Esophagus squamous epithelium (tissue), 5 donors: ENCODE measurements around the gene LMTK2. TPM values are rescaled to one million over a fixed set of nuclear protein-coding genes. Genes with fewer than 3 reads are reported as not detected.
"Not testable (repeated sequence)": the region's sequence is repeated elsewhere in the genome, so short reads cannot be mapped to it uniquely, and the experiment has no call there.

Source experiments
- DNase-seq: peaks from one replicate; lab custom pipeline; 2025; lab: John Stamatoyannopoulos, UW
- H3K27ac ChIP-seq, 4 donors: fragments of 200-600 bp; sonication (generic); one replicate each; pipeline ENCODE4 v1.5.1; 2016 to 2019; ENCODE audit warnings: mild to moderate bottlenecking in 1 of 4
- H3K27me3 ChIP-seq, 4 donors: fragments of 200-600 bp; sonication (generic); 1 replicate in 3 of 4; 2 replicates in 1 of 4; pipeline versions ENCODE4 v1.5.1 to v1.6.0; 2017 to 2021; ENCODE audit warnings: antibody characterized with exemption in 1 of 4
- H3K36me3 ChIP-seq, 3 donors: fragments of 200-600 bp; sonication (generic); one replicate each; pipeline ENCODE4 v1.5.1; 2016 to 2019
- H3K4me1 ChIP-seq, 3 donors: fragments of 200-600 bp; sonication (generic); one replicate each; pipeline ENCODE4 v1.5.1; 2017 to 2019
- H3K4me3 ChIP-seq, 4 donors: fragments of 200-600 bp; sonication (generic); 1 replicate in 3 of 4; 2 replicates in 1 of 4; pipeline ENCODE4 v1.5.1; 2016 to 2019; ENCODE audit warnings: mild to moderate bottlenecking in 2 of 4, moderate library complexity in 1 of 4
- H3K9me3 ChIP-seq, 3 donors: fragments of 200-600 bp; sonication (generic); one replicate each; pipeline ENCODE4 v1.5.1; 2016 to 2019
- POLR2A ChIP-seq, 4 donors: fragments of 450-650 bp; IDR thresholded peaks; one replicate each; pipeline ENCODE4 v1.6.1; 2017; ENCODE audit warnings: antibody characterized with exemption in 4 of 4, mild to moderate bottlenecking in 4 of 4, moderate library complexity in 3 of 4
- WGBS, 2 donors: methylation state at CpG; one replicate each; pipeline ENCODE4 v1.1.5; 2018; 5-methylcytosine and 5-hydroxymethylcytosine counted together
- intact Hi-C: fragments of 100-400 bp; cut with DNase I; formaldehyde crosslinking; loops from one replicate; pipeline ENCODE4 v1.15.0; 2022
- total RNA-seq, 4 donors: library from RNA; depleted of rRNA; stranded (reverse); fragments of >200 nt; gene quantifications; one replicate each; pipeline ENCODE4 v1.1.0, GENCODE V29; 2016
- TF ChIP-seq, protein P1 (sequence below), 6 experiments: fragments of 450-650 bp in 4 of 6; fragments of 200-600 bp in 2 of 6; sonication (generic) in 2 of 6; IDR thresholded peaks; one replicate each; pipeline ENCODE4 v1.5.1; 2016 to 2019; ENCODE audit warnings: antibody characterized with exemption in 6 of 6, mild to moderate bottlenecking in 4 of 6, moderate library complexity in 4 of 6
- donor health status: DM: yes; HTN: yes; CAD: no.

LMTK2 gene
- total RNA-seq, 4 donors from 2014 or later, result 16.0 to 29.3 (median 20.3) TPM

DNA sequence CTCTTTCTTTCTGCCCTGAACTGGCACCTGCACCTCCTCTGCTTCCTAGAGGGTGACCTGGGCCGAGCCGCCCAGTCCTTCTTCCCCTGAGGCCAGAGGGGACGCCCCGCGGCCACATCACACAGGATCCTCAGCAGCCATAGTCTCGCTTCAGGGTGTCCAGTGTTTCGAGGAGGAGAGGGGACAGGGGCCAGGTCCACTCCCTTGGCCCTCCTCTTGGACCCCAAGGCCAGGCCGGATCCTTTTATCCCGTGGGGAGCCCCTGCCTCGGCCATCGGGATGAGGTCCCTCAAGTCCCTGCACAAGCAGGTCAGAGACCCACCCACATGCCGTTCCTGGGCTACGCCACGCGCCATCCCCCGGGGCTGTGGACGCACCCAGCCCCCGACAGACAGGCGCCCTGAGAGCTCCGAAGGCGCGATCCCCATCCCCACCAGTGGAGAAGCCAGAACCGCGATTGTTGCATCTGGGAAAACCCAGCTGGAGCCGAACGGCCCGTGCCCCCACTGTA, 108.2 kb downstream of the LMTK2 start:
- Histone ChIP-seq H3K9me3 (no peaks in the 10 kb centered on the region), H3K27me3 (peaks cover 0 to 18% (median 0%) of the 10 kb centered on the region in 4 donors), H3K4me3 (no peak overlapping the region), H3K27ac (no peak overlapping the region), H3K4me1 (peaks cover 8 to 15% (median 11%) of the 10 kb centered on the region in 3 donors), H3K36me3 (peaks cover 0 to 40% (median 0%) of the 10 kb centered on the region in 3 donors)
- intact Hi-C loops, result no loop called here
- no peak for DNase-seq
- WGBS, 2 donors, result 93 to 96% methylated on average over 3 to 5 of the region's 27 CpGs
- TF ChIP-seq, protein P1, sequence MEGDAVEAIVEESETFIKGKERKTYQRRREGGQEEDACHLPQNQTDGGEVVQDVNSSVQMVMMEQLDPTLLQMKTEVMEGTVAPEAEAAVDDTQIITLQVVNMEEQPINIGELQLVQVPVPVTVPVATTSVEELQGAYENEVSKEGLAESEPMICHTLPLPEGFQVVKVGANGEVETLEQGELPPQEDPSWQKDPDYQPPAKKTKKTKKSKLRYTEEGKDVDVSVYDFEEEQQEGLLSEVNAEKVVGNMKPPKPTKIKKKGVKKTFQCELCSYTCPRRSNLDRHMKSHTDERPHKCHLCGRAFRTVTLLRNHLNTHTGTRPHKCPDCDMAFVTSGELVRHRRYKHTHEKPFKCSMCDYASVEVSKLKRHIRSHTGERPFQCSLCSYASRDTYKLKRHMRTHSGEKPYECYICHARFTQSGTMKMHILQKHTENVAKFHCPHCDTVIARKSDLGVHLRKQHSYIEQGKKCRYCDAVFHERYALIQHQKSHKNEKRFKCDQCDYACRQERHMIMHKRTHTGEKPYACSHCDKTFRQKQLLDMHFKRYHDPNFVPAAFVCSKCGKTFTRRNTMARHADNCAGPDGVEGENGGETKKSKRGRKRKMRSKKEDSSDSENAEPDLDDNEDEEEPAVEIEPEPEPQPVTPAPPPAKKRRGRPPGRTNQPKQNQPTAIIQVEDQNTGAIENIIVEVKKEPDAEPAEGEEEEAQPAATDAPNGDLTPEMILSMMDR (IDR thresholded peaks at IDR 0.05), result no peak
- TF ChIP-seq POLR2A (IDR thresholded peaks at IDR 0.05), result no peak

DNA sequence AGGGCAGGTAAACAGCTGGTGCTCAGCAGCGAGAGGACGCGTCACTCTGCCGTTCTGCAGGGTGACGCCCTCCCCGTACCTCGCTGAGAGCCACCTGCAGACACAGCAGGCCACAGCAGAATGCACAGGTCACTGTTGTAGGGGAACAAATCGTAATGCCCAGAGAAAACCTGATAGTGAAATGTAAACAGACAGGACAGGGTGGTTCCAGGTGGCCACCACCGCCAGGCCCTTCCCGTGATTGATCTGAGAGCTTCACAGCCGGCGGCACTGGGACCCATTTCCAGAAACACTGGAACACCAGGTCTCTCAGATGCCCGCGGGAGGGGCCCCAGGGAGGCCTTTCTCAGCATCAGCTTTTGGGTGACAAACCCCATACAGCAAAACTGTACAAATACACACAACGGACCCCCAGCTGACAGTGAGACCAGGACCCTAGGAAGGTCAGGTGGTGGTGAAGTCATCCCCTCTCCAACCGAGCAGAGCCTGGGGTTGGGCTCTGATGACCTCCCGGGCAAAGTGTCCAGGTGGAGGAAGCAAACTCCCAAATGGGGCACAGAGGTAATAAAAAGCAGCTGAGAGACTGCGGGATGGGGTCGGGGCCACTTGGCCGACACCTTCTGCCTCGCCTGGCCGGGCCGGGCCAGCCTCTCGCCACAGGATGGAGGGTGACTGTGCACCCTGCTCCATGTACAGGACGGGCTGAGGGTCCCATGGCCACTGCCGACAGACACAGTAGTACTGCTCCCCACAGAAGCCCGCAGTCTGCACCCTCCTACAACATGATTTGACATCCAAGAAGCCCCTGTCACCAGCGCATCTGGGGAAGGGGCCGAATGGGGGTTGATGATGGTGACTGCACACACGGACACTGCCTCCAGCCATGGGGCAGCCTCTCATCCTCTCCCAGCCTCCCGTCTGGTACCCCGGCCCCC, 109.2 kb downstream of the LMTK2 start:
- no peak for DNase-seq
- no peaks in the 10 kb centered on the region for H3K9me3 ChIP-seq
- no peak for TF ChIP-seq POLR2A (IDR thresholded peaks at IDR 0.05)
- TF ChIP-seq, protein P1 (IDR thresholded peaks at IDR 0.05), result no peak
- peaks cover 0 to 49% (median 0%) of the 10 kb centered on the region in 3 donors for H3K36me3 ChIP-seq
- no peak overlapping the region for H3K4me3 ChIP-seq
- H3K27me3 ChIP-seq, result peaks cover 0 to 13% (median 0%) of the 10 kb centered on the region in 4 donors
- H3K27ac ChIP-seq, result no peak overlapping the region
- H3K4me1 ChIP-seq, result peaks cover 4 to 9% (median 7%) of the 10 kb centered on the region in 3 donors
- intact Hi-C loops, result no loop called here
- WGBS, 2 donors, result 77 to 91% methylated on average over 16 to 24 of the region's 32 CpGs

DNA sequence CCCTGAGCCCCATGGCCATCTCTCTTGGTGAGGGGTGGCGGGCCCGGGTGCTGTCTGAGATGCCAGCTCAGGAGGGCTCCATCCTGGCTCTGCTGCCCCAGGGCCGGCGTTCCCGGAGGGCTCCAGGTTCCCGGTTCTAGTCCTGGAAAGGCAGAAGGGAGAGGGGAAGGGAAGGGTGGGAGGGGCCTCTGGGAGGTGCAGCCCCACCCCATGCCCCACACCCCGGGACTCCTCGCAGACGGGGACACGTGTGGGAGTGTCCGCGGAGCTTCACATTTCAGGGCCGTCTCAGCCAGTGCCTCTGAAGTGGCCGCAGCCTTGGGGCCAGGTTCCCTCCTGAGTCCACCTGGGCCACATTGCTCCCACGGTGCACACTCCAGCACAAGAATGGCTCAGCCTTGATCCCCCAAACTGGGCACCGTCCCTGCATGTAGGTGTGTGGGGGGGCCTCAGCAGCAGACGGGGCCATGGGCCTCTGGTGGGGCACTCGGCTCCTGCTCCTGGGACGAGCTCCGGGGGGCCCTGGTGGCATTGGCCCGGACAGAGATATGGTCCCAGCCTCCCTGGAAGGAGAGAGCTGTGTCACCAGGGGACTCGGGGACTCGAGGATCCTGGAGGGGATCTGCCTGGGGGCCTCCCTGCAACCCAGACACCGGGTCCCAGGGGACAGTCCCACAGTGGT, 110.4 kb downstream of the LMTK2 start:
- no peak overlapping the region for H3K27ac ChIP-seq
- DNase-seq, result no peak
- intact Hi-C loops, result no loop called here
- no peaks in the 10 kb centered on the region for H3K9me3 ChIP-seq
- H3K4me1 ChIP-seq, result no peaks in the 10 kb centered on the region
- H3K36me3 ChIP-seq, result peaks cover 0 to 62% (median 9%) of the 10 kb centered on the region in 3 donors
- peaks cover 0 to 2% (median 0%) of the 10 kb centered on the region in 4 donors for H3K27me3 ChIP-seq
- H3K4me3 ChIP-seq, result no peak overlapping the region
- TF ChIP-seq, protein P1 (IDR thresholded peaks at IDR 0.05), result no peak
- no peak for TF ChIP-seq POLR2A (IDR thresholded peaks at IDR 0.05)
- WGBS, 2 donors, result 67% methylated on average over 1 of the region's 24 CpGs; no CpG with 5 or more reads in 1 of the 2 donors

DNA sequence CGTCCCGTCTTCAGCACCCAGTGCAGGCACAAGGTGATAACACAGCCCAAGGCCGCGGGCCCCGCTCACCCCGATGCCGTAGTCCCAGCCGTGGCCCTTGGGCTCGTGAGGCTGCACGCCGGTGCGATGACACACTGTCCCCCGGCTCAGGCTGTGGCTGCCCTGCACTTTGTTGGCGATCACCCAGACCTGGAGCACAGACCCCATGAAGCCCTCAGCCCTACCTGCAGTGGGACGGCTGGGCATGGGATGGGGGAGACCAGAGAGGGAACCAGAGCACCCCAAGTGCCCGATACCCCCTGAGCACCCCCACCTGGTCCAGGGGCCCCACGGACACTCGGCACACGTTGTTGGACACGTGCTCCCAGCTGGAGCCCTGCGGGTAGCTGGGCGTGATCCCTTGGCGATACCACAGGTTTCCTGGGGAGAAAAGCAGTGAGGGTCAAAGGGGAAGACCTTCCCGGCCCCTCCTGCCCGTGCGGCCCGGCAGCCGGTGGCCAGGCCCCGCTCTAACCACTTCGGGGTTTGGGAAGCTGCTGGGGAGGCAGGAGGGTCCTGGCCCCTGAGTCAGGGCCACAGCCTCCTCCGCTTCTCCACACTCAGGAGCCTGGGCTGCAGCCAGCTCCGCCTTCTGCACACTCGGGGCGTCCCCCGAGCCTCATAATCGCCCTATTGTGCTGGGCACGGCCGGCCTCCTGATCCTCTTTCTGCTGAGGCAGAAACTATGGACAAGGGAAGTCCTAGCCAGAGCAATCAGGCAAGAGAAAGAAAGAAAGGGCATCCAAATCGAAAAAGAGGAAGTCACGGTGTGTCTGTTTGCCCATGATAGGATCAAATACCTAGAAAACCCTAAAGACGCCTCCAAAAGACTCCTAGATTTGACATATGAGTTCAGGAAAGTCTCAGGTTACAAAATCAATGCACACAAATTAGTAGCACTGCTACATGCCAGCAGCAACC, 111.2 kb downstream of the LMTK2 start:
- DNase-seq, result no peak
- Histone ChIP-seq H3K27ac (no peak overlapping the region), H3K4me1 (no peaks in the 10 kb centered on the region), H3K27me3 (no peaks in the 10 kb centered on the region), H3K36me3 (peaks cover 0 to 70% (median 9%) of the 10 kb centered on the region in 3 donors), H3K4me3 (no peak overlapping the region), H3K9me3 (no peaks in the 10 kb centered on the region)
- TF ChIP-seq, protein P1 (IDR thresholded peaks at IDR 0.05), result no peak
- TF ChIP-seq POLR2A (IDR thresholded peaks at IDR 0.05), result no peak
- intact Hi-C loops, result no loop called here
- WGBS, 2 donors, result 66 to 87% methylated on average over 2 to 16 of the region's 41 CpGs

DNA sequence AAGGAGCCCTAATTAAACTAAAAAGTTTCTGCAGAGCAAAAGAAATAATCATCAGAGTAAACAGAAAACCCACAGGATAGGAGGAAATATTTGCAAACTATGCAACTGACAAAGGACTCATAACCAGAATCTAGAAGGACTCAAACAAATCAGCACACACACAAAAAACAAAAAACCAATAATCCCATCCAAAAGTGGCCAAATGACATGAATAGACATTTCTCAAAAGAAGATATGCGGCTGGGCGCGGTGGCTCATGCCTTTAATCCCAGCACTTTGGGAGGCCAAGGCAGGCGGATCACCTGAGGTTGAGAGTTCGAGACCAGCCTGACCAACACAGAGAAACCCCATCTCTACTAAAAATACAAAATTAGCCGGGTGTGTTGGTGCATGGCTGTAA, 112.7 kb downstream of the LMTK2 start:
- peaks cover under 1 to 85% (median 9%) of the 10 kb centered on the region in 3 donors for H3K36me3 ChIP-seq
- intact Hi-C loops, DNase-seq, H3K27ac ChIP-seq, H3K4me3 ChIP-seq, H3K9me3 ChIP-seq, H3K27me3 ChIP-seq, H3K4me1 ChIP-seq: not testable (repeated sequence)
- 86 to 87% methylated on average over 4 to 6 of the region's 6 CpGs for WGBS, 2 donors
